ENCODE results near the gene SIGLEC7. TPM values are rescaled to one million over a fixed set of nuclear protein-coding genes. Genes with fewer than 3 reads are reported as not detected.

Gene SIGLEC7
- total RNA-seq, 5 donors from 2014 or later (not counting 1 experiment from before 2014, with no cell fraction given): 0.30 to 3.3 (median 1.0) TPM; not detected in 1

GRCh38 chr19:51195616-51196015 is 53.5 kb downstream of the SIGLEC7 start:
- no peaks in the 10 kb centered on the region for H3K9me3 Mint-ChIP-seq
- H3K36me3 Mint-ChIP-seq: no peaks in the 10 kb centered on the region
- no peak for DNase-seq
- H3K27ac ChIP-seq (ENCODE audit: low read length): no peak overlapping the region
- 95% methylated on average over 7 of the region's 10 CpGs for WGBS (ENCODE audit: insufficient coverage)
- H3K9me3 ChIP-seq: no peaks in the 10 kb centered on the region
- ATAC-seq (replicated peaks in 1 of 4): no peak
- no peaks in the 10 kb centered on the region for H3K4me1 ChIP-seq (ENCODE audit: control insufficient read depth in 1 of 2, extremely low read depth in 1 of 2, insufficient read depth in 2 of 2, low read length in 2 of 2)
- peaks cover 6 to 18% of the 10 kb centered on the region in 2 donors for H3K27me3 Mint-ChIP-seq
- H3K4me3 ChIP-seq (ENCODE audit: control insufficient read depth in 1 of 2, extremely low read depth in 1 of 2, low read length in 1 of 2): no peak overlapping the region
- POLR2A ChIA-PET: no interaction called here
- no peak overlapping the region for H3K27ac Mint-ChIP-seq
- no peaks in the 10 kb centered on the region for H3K36me3 ChIP-seq (ENCODE audit: control insufficient read depth in 2 of 2, extremely low read depth in 1 of 2, insufficient read depth in 1 of 2, low read length in 1 of 2)
- H3K27me3 ChIP-seq (replicated peaks in 1 of 2; ENCODE audit: control insufficient read depth in 2 of 2, extremely low read depth in 1 of 2, insufficient read depth in 2 of 2, low read length in 1 of 2): peaks cover 0 to 23% of the 10 kb centered on the region in 2 experiments
- H3K4me3 Mint-ChIP-seq: no peak overlapping the region
- peaks cover 0 to 6% (median 0%) of the 10 kb centered on the region in 3 donors for H3K4me1 Mint-ChIP-seq
- CTCF ChIA-PET: no interaction called here

- DNase-seq: no peak
- no peak overlapping the region for H3K4me3 Mint-ChIP-seq
- H3K27ac Mint-ChIP-seq: no peak overlapping the region
- ChIA-PET POLR2A (no interaction called here), CTCF (no interaction called here)
- H3K27me3 ChIP-seq (replicated peaks in 1 of 2; ENCODE audit: control insufficient read depth in 2 of 2, extremely low read depth in 1 of 2, insufficient read depth in 2 of 2, low read length in 1 of 2): peaks cover 0 to 29% of the 10 kb centered on the region in 2 experiments
- peaks cover 12 to 24% of the 10 kb centered on the region in 2 donors for H3K27me3 Mint-ChIP-seq
- H3K4me1 Mint-ChIP-seq: peaks cover 0 to 6% (median 0%) of the 10 kb centered on the region in 3 donors
- H3K27ac ChIP-seq (ENCODE audit: low read length): no peak overlapping the region
- no peaks in the 10 kb centered on the region for H3K36me3 ChIP-seq (ENCODE audit: control insufficient read depth in 2 of 2, extremely low read depth in 1 of 2, insufficient read depth in 1 of 2, low read length in 1 of 2)
- 85% methylated on average over 3 of the region's 5 CpGs for WGBS (ENCODE audit: insufficient coverage)
- no peaks in the 10 kb centered on the region for H3K9me3 ChIP-seq
- H3K4me3 ChIP-seq (ENCODE audit: control insufficient read depth in 1 of 2, extremely low read depth in 1 of 2, low read length in 1 of 2): no peak overlapping the region
- ATAC-seq (replicated peaks in 1 of 4): no peak
- H3K36me3 Mint-ChIP-seq: no peaks in the 10 kb centered on the region
- H3K9me3 Mint-ChIP-seq: no peaks in the 10 kb centered on the region
- H3K4me1 ChIP-seq (ENCODE audit: control insufficient read depth in 1 of 2, extremely low read depth in 1 of 2, insufficient read depth in 2 of 2, low read length in 2 of 2): no peaks in the 10 kb centered on the region
Measured at GRCh38 chr19:51196181-51196580, 54.1 kb downstream of the SIGLEC7 start.

GRCh38 chr19:51198641-51199040 is 56.5 kb downstream of the SIGLEC7 start:
- H3K4me1 ChIP-seq (ENCODE audit: control insufficient read depth in 1 of 2, extremely low read depth in 1 of 2, insufficient read depth in 2 of 2, low read length in 2 of 2): no peaks in the 10 kb centered on the region
- ChIA-PET CTCF (no interaction called here), POLR2A (no interaction called here)
- Mint-ChIP-seq H3K9me3 (no peaks in the 10 kb centered on the region), H3K27me3 (peaks cover 18 to 37% of the 10 kb centered on the region in 2 donors), H3K4me1 (peaks cover 0 to 6% (median 0%) of the 10 kb centered on the region in 3 donors), H3K27ac (no peak overlapping the region), H3K36me3 (no peaks in the 10 kb centered on the region), H3K4me3 (no peak overlapping the region)
- H3K9me3 ChIP-seq: no peaks in the 10 kb centered on the region
- no peak overlapping the region for H3K27ac ChIP-seq (ENCODE audit: low read length)
- H3K36me3 ChIP-seq (ENCODE audit: control insufficient read depth in 2 of 2, extremely low read depth in 1 of 2, insufficient read depth in 1 of 2, low read length in 1 of 2): no peaks in the 10 kb centered on the region
- peaks cover 0 to 39% of the 10 kb centered on the region in 2 experiments for H3K27me3 ChIP-seq (replicated peaks in 1 of 2; ENCODE audit: control insufficient read depth in 2 of 2, extremely low read depth in 1 of 2, insufficient read depth in 2 of 2, low read length in 1 of 2)
- DNase-seq: no peak
- WGBS (ENCODE audit: insufficient coverage): 90% methylated on average over 2 of the region's 9 CpGs
- no peak for ATAC-seq (replicated peaks in 1 of 4)
- no peak overlapping the region for H3K4me3 ChIP-seq (ENCODE audit: control insufficient read depth in 1 of 2, extremely low read depth in 1 of 2, low read length in 1 of 2)

- Histone ChIP-seq H3K9me3 (no peaks in the 10 kb centered on the region), H3K4me1 (ENCODE audit: control insufficient read depth in 1 of 2, extremely low read depth in 1 of 2, insufficient read depth in 2 of 2, low read length in 2 of 2) (no peaks in the 10 kb centered on the region), H3K27ac (ENCODE audit: low read length) (no peak overlapping the region), H3K4me3 (ENCODE audit: control insufficient read depth in 1 of 2, extremely low read depth in 1 of 2, low read length in 1 of 2) (no peak overlapping the region), H3K36me3 (ENCODE audit: control insufficient read depth in 2 of 2, extremely low read depth in 1 of 2, insufficient read depth in 1 of 2, low read length in 1 of 2) (no peaks in the 10 kb centered on the region), H3K27me3 (replicated peaks in 1 of 2; ENCODE audit: control insufficient read depth in 2 of 2, extremely low read depth in 1 of 2, insufficient read depth in 2 of 2, low read length in 1 of 2) (peaks cover 0 to 39% of the 10 kb centered on the region in 2 experiments)
- H3K4me1 Mint-ChIP-seq: no peaks in the 10 kb centered on the region
- DNase-seq: no peak
- H3K27ac Mint-ChIP-seq: no peak overlapping the region
- no peak for ATAC-seq (replicated peaks in 1 of 4)
- ChIA-PET CTCF (no interaction called here), POLR2A (no interaction called here)
- WGBS (ENCODE audit: insufficient coverage): 67% methylated on average over 10 of the region's 10 CpGs
- no peaks in the 10 kb centered on the region for H3K9me3 Mint-ChIP-seq
- no peak overlapping the region for H3K4me3 Mint-ChIP-seq
- H3K36me3 Mint-ChIP-seq: no peaks in the 10 kb centered on the region
- peaks cover 22 to 43% of the 10 kb centered on the region in 2 donors for H3K27me3 Mint-ChIP-seq
Measured at GRCh38 chr19:51200071-51200666, 58.1 kb downstream of the SIGLEC7 start.

GRCh38 chr19:51201712-51202111 is 59.6 kb downstream of the SIGLEC7 start:
- DNase-seq: no peak
- H3K36me3 ChIP-seq (ENCODE audit: control insufficient read depth in 2 of 2, extremely low read depth in 1 of 2, insufficient read depth in 1 of 2, low read length in 1 of 2): no peaks in the 10 kb centered on the region
- ATAC-seq (replicated peaks in 1 of 4): no peak
- Mint-ChIP-seq H3K9me3 (no peaks in the 10 kb centered on the region), H3K27ac (no peak overlapping the region), H3K4me3 (no peak overlapping the region), H3K27me3 (peaks cover 23 to 45% of the 10 kb centered on the region in 2 donors), H3K36me3 (no peaks in the 10 kb centered on the region), H3K4me1 (no peaks in the 10 kb centered on the region)
- peaks cover 0 to 37% of the 10 kb centered on the region in 2 experiments for H3K27me3 ChIP-seq (replicated peaks in 1 of 2; ENCODE audit: control insufficient read depth in 2 of 2, extremely low read depth in 1 of 2, insufficient read depth in 2 of 2, low read length in 1 of 2)
- H3K4me1 ChIP-seq (ENCODE audit: control insufficient read depth in 1 of 2, extremely low read depth in 1 of 2, insufficient read depth in 2 of 2, low read length in 2 of 2): no peaks in the 10 kb centered on the region
- ChIA-PET CTCF (no interaction called here), POLR2A (no interaction called here)
- WGBS (ENCODE audit: insufficient coverage): 44% methylated on average over 2 of the region's 5 CpGs
- no peak overlapping the region for H3K4me3 ChIP-seq (ENCODE audit: control insufficient read depth in 1 of 2, extremely low read depth in 1 of 2, low read length in 1 of 2)
- no peak overlapping the region for H3K27ac ChIP-seq (ENCODE audit: low read length)
- H3K9me3 ChIP-seq: no peaks in the 10 kb centered on the region

Other genes starting within 250 kb of the SIGLEC7 start
- not detected for gene KLK4, start 230.9 kb upstream of the SIGLEC7 start, total RNA-seq
- not detected for gene KLK5, start 189.3 kb upstream of the SIGLEC7 start, total RNA-seq
- not detected for gene KLK6, start 172.7 kb upstream of the SIGLEC7 start, total RNA-seq
- not detected for gene KLK7, start 158.4 kb upstream of the SIGLEC7 start, total RNA-seq
- not detected for gene KLK8, start 140.7 kb upstream of the SIGLEC7 start, total RNA-seq
- gene KLK10, start 122.6 kb upstream of the SIGLEC7 start, total RNA-seq: not detected
- gene KLK11, start 115.7 kb upstream of the SIGLEC7 start, total RNA-seq: not detected
- gene KLK12, start 107.3 kb upstream of the SIGLEC7 start, total RNA-seq: not detected
- not detected for gene KLK13, start 77.2 kb upstream of the SIGLEC7 start, total RNA-seq
- under 1 TPM; 0.42 to 0.78 (median 0.70) TPM for gene KLK14, start 59.4 kb upstream of the SIGLEC7 start, total RNA-seq
- 10 to 100 TPM in 3 of 5 donors, 1 to 10 TPM in 2; 3.2 to 18.1 (median 15.9) TPM for gene CTU1, start 33.9 kb upstream of the SIGLEC7 start, total RNA-seq
- 1 to 10 TPM in 3 of 5 donors, under 1 TPM in 2; 0.73 to 2.6 (median 1.6) TPM for gene SIGLEC9, start 17.4 kb upstream of the SIGLEC7 start, total RNA-seq
- gene CD33, start 82.8 kb downstream of the SIGLEC7 start, total RNA-seq: under 1 TPM in 4 of 5 donors, not detected in 1; 0.23 to 0.60 (median 0.42) TPM
- not detected for gene SIGLECL1, start 108.8 kb downstream of the SIGLEC7 start, total RNA-seq
- under 1 TPM in 1 of 5 donors, not detected in 4; 0.10 TPM for gene IGLON5, start 169.3 kb downstream of the SIGLEC7 start, total RNA-seq
- gene VSIG10L, start 199.8 kb downstream of the SIGLEC7 start, total RNA-seq: under 1 TPM; 0.18 to 0.70 (median 0.39) TPM
- 10 to 100 TPM; 37.8 to 67.8 (median 61.1) TPM for gene ETFB, start 224.1 kb downstream of the SIGLEC7 start, total RNA-seq
- gene CLDND2, start 226.7 kb downstream of the SIGLEC7 start, total RNA-seq: 1 to 10 TPM; 2.0 to 8.5 (median 5.8) TPM
- 100 to 1,000 TPM in 4 of 5 donors, 10 to 100 TPM in 1; 42.9 to 356 (median 105) TPM for gene NKG7, start 230.4 kb downstream of the SIGLEC7 start, total RNA-seq
- not detected for gene LIM2, start 245.7 kb downstream of the SIGLEC7 start, total RNA-seq
- gene C19orf84, start 248.3 kb downstream of the SIGLEC7 start, total RNA-seq: not detected